ENCODE results near the gene PDE8A. TPM values are rescaled to one million over a fixed set of nuclear protein-coding genes. Genes with fewer than 3 reads are reported as not detected.

Gene PDE8A
- total and polyA plus RNA-seq, 2 of the 13 experiments (the other 11 are each of a cell fraction or from before 2014, with no cell fraction given): 26.3 to 48.5 TPM

DNA sequence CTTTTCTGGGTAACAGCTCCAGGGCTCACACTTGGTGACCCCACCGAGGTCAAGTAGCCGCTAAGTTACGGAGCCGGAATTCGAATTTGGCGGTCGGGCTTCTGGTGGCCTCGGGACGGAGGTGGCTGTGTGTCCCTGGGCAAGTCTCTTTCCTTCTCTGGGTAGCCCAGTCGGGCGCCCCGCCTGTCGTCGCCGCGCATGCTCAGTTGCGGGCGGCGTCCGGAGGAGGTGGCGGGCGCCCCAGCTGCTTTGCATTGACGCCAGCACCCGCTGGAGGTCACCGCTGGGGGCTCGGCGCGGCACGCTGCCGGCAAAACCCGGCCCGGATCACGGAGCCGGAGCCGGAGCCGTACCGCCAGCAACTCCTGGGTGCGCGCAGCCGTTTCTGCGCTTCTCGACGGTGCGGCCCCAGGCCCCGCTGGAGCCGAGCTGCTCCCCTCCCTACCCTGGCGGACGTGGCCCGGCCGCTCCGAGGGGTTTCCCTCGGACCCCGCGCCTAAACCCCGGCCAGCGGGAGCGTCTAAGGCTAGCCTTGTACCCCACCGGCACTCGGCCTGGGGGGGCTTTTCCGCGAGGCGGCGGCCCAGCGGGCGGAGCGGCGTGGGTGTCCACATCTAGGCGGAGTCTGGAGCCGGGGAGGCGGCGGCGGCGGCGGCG is 474 bp upstream of the PDE8A start (continued):
- TF ChIP-seq NPAS2 (CRISPR knock-in tag; IDR thresholded peaks at IDR 0.05; ENCODE audit: borderline replicate concordance) (no peak), ELF1 (CRISPR knock-in tag; IDR thresholded peaks at IDR 0.05) (no peak; the same call in 1 of the 2 replicates), SALL2 (CRISPR knock-in tag; IDR thresholded peaks at IDR 0.05) (no peak), ESRRA (CRISPR knock-in tag; IDR thresholded peaks at IDR 0.05; ENCODE audit: low read depth) (no peak; the same call in none of the 2 replicates), ZNF432 (CRISPR knock-in tag; IDR thresholded peaks at IDR 0.05; ENCODE audit: borderline replicate concordance) (no peak), ZFY (CRISPR knock-in tag; IDR thresholded peaks at IDR 0.05) (peak; percentile 1; the same call in 1 of the 2 replicates), ZNF878 (CRISPR knock-in tag; IDR thresholded peaks at IDR 0.05) (peak; percentile 17; the same call in 1 of the 2 replicates), ZNF260 (CRISPR knock-in tag; IDR thresholded peaks at IDR 0.05; ENCODE audit: borderline replicate concordance, low read depth) (no peak)
- TF ChIP-seq, protein P1, sequence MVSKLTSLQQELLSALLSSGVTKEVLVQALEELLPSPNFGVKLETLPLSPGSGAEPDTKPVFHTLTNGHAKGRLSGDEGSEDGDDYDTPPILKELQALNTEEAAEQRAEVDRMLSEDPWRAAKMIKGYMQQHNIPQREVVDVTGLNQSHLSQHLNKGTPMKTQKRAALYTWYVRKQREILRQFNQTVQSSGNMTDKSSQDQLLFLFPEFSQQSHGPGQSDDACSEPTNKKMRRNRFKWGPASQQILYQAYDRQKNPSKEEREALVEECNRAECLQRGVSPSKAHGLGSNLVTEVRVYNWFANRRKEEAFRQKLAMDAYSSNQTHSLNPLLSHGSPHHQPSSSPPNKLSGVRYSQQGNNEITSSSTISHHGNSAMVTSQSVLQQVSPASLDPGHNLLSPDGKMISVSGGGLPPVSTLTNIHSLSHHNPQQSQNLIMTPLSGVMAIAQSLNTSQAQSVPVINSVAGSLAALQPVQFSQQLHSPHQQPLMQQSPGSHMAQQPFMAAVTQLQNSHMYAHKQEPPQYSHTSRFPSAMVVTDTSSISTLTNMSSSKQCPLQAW (CRISPR knock-in tag; IDR thresholded peaks at IDR 0.05): peak; percentile 74
- TF ChIP-seq, protein P2, sequence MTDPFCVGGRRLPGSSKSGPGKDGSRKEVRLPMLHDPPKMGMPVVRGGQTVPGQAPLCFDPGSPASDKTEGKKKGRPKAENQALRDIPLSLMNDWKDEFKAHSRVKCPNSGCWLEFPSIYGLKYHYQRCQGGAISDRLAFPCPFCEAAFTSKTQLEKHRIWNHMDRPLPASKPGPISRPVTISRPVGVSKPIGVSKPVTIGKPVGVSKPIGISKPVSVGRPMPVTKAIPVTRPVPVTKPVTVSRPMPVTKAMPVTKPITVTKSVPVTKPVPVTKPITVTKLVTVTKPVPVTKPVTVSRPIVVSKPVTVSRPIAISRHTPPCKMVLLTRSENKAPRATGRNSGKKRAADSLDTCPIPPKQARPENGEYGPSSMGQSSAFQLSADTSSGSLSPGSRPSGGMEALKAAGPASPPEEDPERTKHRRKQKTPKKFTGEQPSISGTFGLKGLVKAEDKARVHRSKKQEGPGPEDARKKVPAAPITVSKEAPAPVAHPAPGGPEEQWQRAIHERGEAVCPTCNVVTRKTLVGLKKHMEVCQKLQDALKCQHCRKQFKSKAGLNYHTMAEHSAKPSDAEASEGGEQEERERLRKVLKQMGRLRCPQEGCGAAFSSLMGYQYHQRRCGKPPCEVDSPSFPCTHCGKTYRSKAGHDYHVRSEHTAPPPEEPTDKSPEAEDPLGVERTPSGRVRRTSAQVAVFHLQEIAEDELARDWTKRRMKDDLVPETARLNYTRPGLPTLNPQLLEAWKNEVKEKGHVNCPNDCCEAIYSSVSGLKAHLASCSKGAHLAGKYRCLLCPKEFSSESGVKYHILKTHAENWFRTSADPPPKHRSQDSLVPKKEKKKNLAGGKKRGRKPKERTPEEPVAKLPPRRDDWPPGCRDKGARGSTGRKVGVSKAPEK (CRISPR knock-in tag; IDR thresholded peaks at IDR 0.05; ENCODE audit: borderline replicate concordance): 0 out of 2 replicates have a peak, but pooled peaks have one; percentile 42
